ENCODE measurements around the gene GAN. TPM values are rescaled to one million over a fixed set of nuclear protein-coding genes. Genes with fewer than 3 reads are reported as not detected.
"Not testable (repeated sequence)": the region's sequence is repeated elsewhere in the genome, so short reads cannot be mapped to it uniquely, and the experiment has no call there.

GAN gene
- total RNA-seq, 1 experiment from 2014 or later, result 22.0 TPM

GRCh38 chr16:81335669-81336068 lies 20.9 kb downstream of the GAN start:
- TF ChIP-seq CTCF (IDR thresholded peaks at IDR 0.05; ENCODE audit: unreplicated experiment), result no peak
- Mint-ChIP-seq H3K36me3 (ENCODE audit: insufficient read depth, unreplicated experiment) (no peaks in the 10 kb centered on the region), H3K9me3 (ENCODE audit: low read depth, unreplicated experiment) (peaks cover 10% of the 10 kb centered on the region), H3K27me3 (ENCODE audit: unreplicated experiment) (no peaks in the 10 kb centered on the region), H3K27ac (ENCODE audit: unreplicated experiment) (no peak overlapping the region), H3K4me3 (ENCODE audit: low read depth, unreplicated experiment) (no peak overlapping the region), H3K4me1 (ENCODE audit: low read depth, unreplicated experiment) (no peaks in the 10 kb centered on the region)
- intact Hi-C loops (cut with micrococcal nuclease; ENCODE audit: unreplicated experiment), result no loop called here
- CTCF ChIA-PET, result no interaction called here
- no peak for DNase-seq
- no TSS peak for BruUV-seq (replicated peaks)

DNA sequence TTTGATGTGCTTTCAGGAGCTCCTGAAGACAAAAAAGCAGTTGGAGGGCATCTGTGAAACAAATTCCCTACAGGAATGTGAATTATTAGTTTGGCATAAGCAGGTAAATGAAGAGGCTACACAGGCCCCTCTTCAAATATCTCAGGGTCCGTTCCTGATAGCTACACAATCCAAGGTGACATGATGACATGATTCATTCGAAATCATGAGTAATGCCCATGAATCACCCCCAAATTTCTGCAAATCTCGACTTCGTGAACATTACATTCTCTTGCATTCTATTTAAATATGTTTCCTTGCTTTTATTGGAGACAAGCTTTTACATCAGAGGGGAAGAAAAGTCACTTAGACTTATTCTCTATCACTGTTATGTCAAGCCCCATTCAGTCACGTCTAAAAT lies 22.3 kb downstream of the GAN start:
- intact Hi-C loops (cut with micrococcal nuclease; ENCODE audit: unreplicated experiment), result no loop called here
- Mint-ChIP-seq H3K36me3 (ENCODE audit: insufficient read depth, unreplicated experiment) (no peaks in the 10 kb centered on the region), H3K4me3 (ENCODE audit: low read depth, unreplicated experiment) (no peak overlapping the region), H3K4me1 (ENCODE audit: low read depth, unreplicated experiment) (no peaks in the 10 kb centered on the region), H3K9me3 (ENCODE audit: low read depth, unreplicated experiment) (peaks cover 17% of the 10 kb centered on the region), H3K27ac (ENCODE audit: unreplicated experiment) (no peak overlapping the region), H3K27me3 (ENCODE audit: unreplicated experiment) (no peaks in the 10 kb centered on the region)
- DNase-seq, result no peak
- no TSS peak for BruUV-seq (replicated peaks)
- TF ChIP-seq CTCF (IDR thresholded peaks at IDR 0.05; ENCODE audit: unreplicated experiment), result no peak
- CTCF ChIA-PET, result no interaction called here

GRCh38 chr16:81345172-81345571 lies 30.4 kb downstream of the GAN start:
- intact Hi-C loops (cut with micrococcal nuclease; ENCODE audit: unreplicated experiment); H3K4me3 Mint-ChIP-seq (ENCODE audit: low read depth, unreplicated experiment); H3K27ac Mint-ChIP-seq (ENCODE audit: unreplicated experiment); BruUV-seq (replicated peaks); DNase-seq; H3K27me3 Mint-ChIP-seq (ENCODE audit: unreplicated experiment); H3K4me1 Mint-ChIP-seq (ENCODE audit: low read depth, unreplicated experiment); H3K36me3 Mint-ChIP-seq (ENCODE audit: insufficient read depth, unreplicated experiment): not testable (repeated sequence)
- CTCF ChIA-PET, result interaction anchor here (0.6 kb wide), 1 partner anchor 204 kb away, joined by 5 read pairs; no protein-coding TSS in a partner anchor
- H3K9me3 Mint-ChIP-seq (ENCODE audit: low read depth, unreplicated experiment), result peaks cover 21% of the 10 kb centered on the region

GRCh38 chr16:81347425-81347824 lies 32.7 kb downstream of the GAN start:
- H3K27me3 Mint-ChIP-seq (ENCODE audit: unreplicated experiment), result no peaks in the 10 kb centered on the region
- H3K4me1 Mint-ChIP-seq (ENCODE audit: low read depth, unreplicated experiment), result no peaks in the 10 kb centered on the region
- H3K9me3 Mint-ChIP-seq (ENCODE audit: low read depth, unreplicated experiment), result peaks cover 12% of the 10 kb centered on the region
- no TSS peak for BruUV-seq (replicated peaks)
- no peak for DNase-seq
- no peak overlapping the region for H3K27ac Mint-ChIP-seq (ENCODE audit: unreplicated experiment)
- CTCF ChIA-PET, result no interaction called here
- TF ChIP-seq CTCF (IDR thresholded peaks at IDR 0.05; ENCODE audit: unreplicated experiment), result no peak
- intact Hi-C loops (cut with micrococcal nuclease; ENCODE audit: unreplicated experiment), result no loop called here
- peaks cover 4% of the 10 kb centered on the region for H3K36me3 Mint-ChIP-seq (ENCODE audit: insufficient read depth, unreplicated experiment)
- no peak overlapping the region for H3K4me3 Mint-ChIP-seq (ENCODE audit: low read depth, unreplicated experiment)

GRCh38 chr16:81349608-81350305 lies 35.0 kb downstream of the GAN start:
- no peaks in the 10 kb centered on the region for H3K4me1 Mint-ChIP-seq (ENCODE audit: low read depth, unreplicated experiment)
- no peak overlapping the region for H3K27ac Mint-ChIP-seq (ENCODE audit: unreplicated experiment)
- no TSS peak for BruUV-seq (replicated peaks)
- peaks cover 4% of the 10 kb centered on the region for H3K36me3 Mint-ChIP-seq (ENCODE audit: insufficient read depth, unreplicated experiment)
- intact Hi-C loops (cut with micrococcal nuclease; ENCODE audit: unreplicated experiment), result no loop called here
- no peak overlapping the region for H3K4me3 Mint-ChIP-seq (ENCODE audit: low read depth, unreplicated experiment)
- TF ChIP-seq CTCF (IDR thresholded peaks at IDR 0.05; ENCODE audit: unreplicated experiment), result no peak
- CTCF ChIA-PET, result no interaction called here
- peaks cover 9% of the 10 kb centered on the region for H3K9me3 Mint-ChIP-seq (ENCODE audit: low read depth, unreplicated experiment)
- H3K27me3 Mint-ChIP-seq (ENCODE audit: unreplicated experiment), result no peaks in the 10 kb centered on the region
- no peak for DNase-seq

Measured in Calu3 (cell line).